ENCODE measurements around the gene NCLN.

GRCh38 chr19:3216874-3217273, 31.1 kb downstream of the NCLN start:
- no peak for TF ChIP-seq CTCF (IDR thresholded peaks at IDR 0.05 in 4 of 5, conservative IDR thresholded peaks at IDR 0.05 in 1 of 5)
- no peak for TF ChIP-seq POLR2A (IDR thresholded peaks at IDR 0.05)
